Endodermal cell (in vitro differentiated cells): Measurements from ENCODE around the gene NUBP1. TPM values are rescaled to one million over a fixed set of nuclear protein-coding genes. Genes with fewer than 3 reads are reported as not detected.
A peak's percentile ranks its signal among the peaks of the same experiment; 100 is the strongest.

Experiments used
- DNase-seq: peaks from one replicate; pipeline ENCODE4 v3.0.0-alpha.2; 2017
- H3K27ac ChIP-seq: 2 replicates; pipeline ENCODE4 v1.5.1; 2013; ENCODE audit warnings: mild to moderate bottlenecking, low read depth, low read length, moderate library complexity
- H3K27me3 ChIP-seq: 2 replicates; pipeline ENCODE4 v1.6.1; 2013; ENCODE audit warnings: mild to moderate bottlenecking, low read length, moderate library complexity; ENCODE audit not compliant: insufficient read depth, control insufficient read depth, poor library complexity, severe bottlenecking
- H3K36me3 ChIP-seq: 2 replicates; pipeline ENCODE4 v1.7.0; 2013; ENCODE audit warnings: mild to moderate bottlenecking, low read length, moderate library complexity; ENCODE audit not compliant: control insufficient read depth, insufficient read depth
- H3K4me1 ChIP-seq: one replicate; pipeline ENCODE4 v1.7.0; 2013; ENCODE audit warnings: low read length; ENCODE audit not compliant: control insufficient read depth, insufficient read depth
- H3K4me3 ChIP-seq: 2 replicates; pipeline ENCODE4 v1.5.1; 2013; ENCODE audit warnings: mild to moderate bottlenecking, low read length, moderate library complexity
- H3K9ac ChIP-seq: 2 replicates; pipeline ENCODE4 v1.6.1; 2013; ENCODE audit warnings: mild to moderate bottlenecking, low read length, moderate library complexity; ENCODE audit not compliant: poor library complexity, severe bottlenecking; ENCODE audit errors: extremely low read depth
- H3K9me3 ChIP-seq: 2 replicates; pipeline ENCODE4 v1.6.1; 2013; ENCODE audit warnings: mild to moderate bottlenecking, low read length, moderate library complexity; ENCODE audit not compliant: control insufficient read depth
- H3K27ac Mint-ChIP-seq: 2 replicates; pipeline ENCODE4 v1.8.0; 2020; ENCODE audit warnings: mixed read lengths
- H3K27me3 Mint-ChIP-seq: 2 replicates; pipeline ENCODE4 v1.8.0; 2021; ENCODE audit warnings: mild to moderate bottlenecking, mixed read lengths; ENCODE audit not compliant: insufficient read depth
- H3K36me3 Mint-ChIP-seq: 2 replicates; pipeline ENCODE4 v1.8.0; 2020; ENCODE audit warnings: low read depth, mixed read lengths
- H3K4me1 Mint-ChIP-seq: 2 replicates; pipeline ENCODE4 v1.8.0; 2020; ENCODE audit warnings: mixed read lengths
- H3K4me3 Mint-ChIP-seq: 2 replicates; pipeline ENCODE4 v1.8.0; 2020; ENCODE audit warnings: mild to moderate bottlenecking, moderate library complexity, mixed read lengths
- H3K9me3 Mint-ChIP-seq: 2 replicates; pipeline ENCODE4 v1.8.0; 2020; ENCODE audit warnings: mild to moderate bottlenecking, mixed read lengths
- WGBS, 2 experiments: methylation state at CpG; one replicate each; pipeline versions ENCODE4 v1.1.5 to v1.1.7; 2013; ENCODE audit warnings: missing lambda C conversion rate in 2 of 2, mixed read lengths in 1 of 2; ENCODE audit not compliant: insufficient coverage in 1 of 2, insufficient read length in 1 of 2; 5-methylcytosine and 5-hydroxymethylcytosine counted together
- total RNA-seq, 2 donors: library from RNA; stranded (reverse); fragmentation: NEBNext Ultra II Directional in 1 of 2; extraction: Animal tissue kit (Norgen Biotek cat#: 25700) in 1 of 2; gene quantifications; 2 replicates in 1 of 2; 3 replicates in 1 of 2; pipeline ENCODE4 v1.2.1, GENCODE V29; 2021
- TF ChIP-seq, protein P1 (sequence below): fragments of 200-600 bp; sonication (generic); conservative IDR thresholded peaks from 2 replicates; pipeline ENCODE4 v1.5.0; 2021; ENCODE audit warnings: antibody characterized with exemption, mild to moderate bottlenecking

The NUBP1 gene
- total RNA-seq, 2 donors from 2014 or later = 22.4 to 26.3 TPM

DNA sequence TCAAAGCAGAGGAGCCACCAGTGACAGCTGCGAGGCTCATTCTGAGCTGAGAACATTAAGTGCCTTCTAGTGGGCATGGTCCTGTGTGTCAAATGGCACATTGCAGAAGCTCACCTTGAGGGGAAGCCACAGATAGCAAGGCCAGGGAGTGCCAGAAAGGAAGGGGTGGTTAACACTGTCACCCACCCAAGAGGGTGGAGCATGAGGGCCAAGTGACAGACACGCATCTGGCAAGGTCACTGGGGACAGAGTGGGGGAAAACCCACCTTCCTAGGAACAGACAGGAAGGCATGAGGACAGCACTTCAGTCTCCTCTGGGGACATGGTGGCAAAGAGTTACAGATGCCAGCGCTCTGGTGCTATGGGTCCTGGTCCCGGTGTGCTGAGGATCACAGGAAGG is 22.1 kb downstream of the NUBP1 start:
- no peak for DNase-seq
- no peaks in the 10 kb centered on the region for H3K4me1 Mint-ChIP-seq
- H3K27me3 Mint-ChIP-seq = no peaks in the 10 kb centered on the region
- TF ChIP-seq, protein P1, sequence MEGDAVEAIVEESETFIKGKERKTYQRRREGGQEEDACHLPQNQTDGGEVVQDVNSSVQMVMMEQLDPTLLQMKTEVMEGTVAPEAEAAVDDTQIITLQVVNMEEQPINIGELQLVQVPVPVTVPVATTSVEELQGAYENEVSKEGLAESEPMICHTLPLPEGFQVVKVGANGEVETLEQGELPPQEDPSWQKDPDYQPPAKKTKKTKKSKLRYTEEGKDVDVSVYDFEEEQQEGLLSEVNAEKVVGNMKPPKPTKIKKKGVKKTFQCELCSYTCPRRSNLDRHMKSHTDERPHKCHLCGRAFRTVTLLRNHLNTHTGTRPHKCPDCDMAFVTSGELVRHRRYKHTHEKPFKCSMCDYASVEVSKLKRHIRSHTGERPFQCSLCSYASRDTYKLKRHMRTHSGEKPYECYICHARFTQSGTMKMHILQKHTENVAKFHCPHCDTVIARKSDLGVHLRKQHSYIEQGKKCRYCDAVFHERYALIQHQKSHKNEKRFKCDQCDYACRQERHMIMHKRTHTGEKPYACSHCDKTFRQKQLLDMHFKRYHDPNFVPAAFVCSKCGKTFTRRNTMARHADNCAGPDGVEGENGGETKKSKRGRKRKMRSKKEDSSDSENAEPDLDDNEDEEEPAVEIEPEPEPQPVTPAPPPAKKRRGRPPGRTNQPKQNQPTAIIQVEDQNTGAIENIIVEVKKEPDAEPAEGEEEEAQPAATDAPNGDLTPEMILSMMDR = no peak
- no peak overlapping the region for H3K9ac ChIP-seq
- no peaks in the 10 kb centered on the region for H3K9me3 Mint-ChIP-seq
- H3K4me3 Mint-ChIP-seq = no peak overlapping the region
- H3K4me1 ChIP-seq = no peaks in the 10 kb centered on the region
- 93 to 100% methylated on average over 4 of the region's 4 CpGs for WGBS, 2 experiments
- H3K36me3 Mint-ChIP-seq = peaks cover 44% of the 10 kb centered on the region
- no peak overlapping the region for H3K27ac ChIP-seq
- no peak overlapping the region for H3K4me3 ChIP-seq
- peak overlapping the region; percentile 8 for H3K27ac Mint-ChIP-seq
- no peaks in the 10 kb centered on the region for H3K9me3 ChIP-seq
- H3K27me3 ChIP-seq = no peaks in the 10 kb centered on the region
- peaks cover 16% of the 10 kb centered on the region for H3K36me3 ChIP-seq

DNA sequence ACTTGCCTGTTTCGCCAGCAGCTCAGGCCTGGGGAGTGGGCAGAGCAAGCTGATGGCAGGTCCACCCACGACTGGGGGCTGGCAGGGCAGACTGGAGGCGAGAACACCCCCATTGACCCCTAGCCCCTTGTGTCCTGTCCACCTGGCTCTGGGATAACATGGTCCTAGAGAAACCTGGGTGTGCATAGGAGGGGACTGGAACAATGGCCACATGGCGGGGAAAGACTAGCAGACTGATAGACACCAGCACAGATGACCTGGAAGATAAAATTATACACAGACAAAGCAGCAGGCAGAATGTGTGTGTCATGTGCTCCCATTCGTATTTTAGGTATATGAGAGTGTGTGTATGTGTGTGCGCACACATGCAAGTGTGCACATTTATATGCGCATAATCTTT is 23.5 kb downstream of the NUBP1 start:
- Histone ChIP-seq H3K27me3 (no peaks in the 10 kb centered on the region), H3K9me3 (no peaks in the 10 kb centered on the region), H3K9ac (no peak overlapping the region), H3K27ac (no peak overlapping the region), H3K4me3 (no peak overlapping the region), H3K36me3 (peaks cover 16% of the 10 kb centered on the region), H3K4me1 (no peaks in the 10 kb centered on the region)
- Mint-ChIP-seq H3K27ac (no peak overlapping the region), H3K4me3 (no peak overlapping the region), H3K27me3 (no peaks in the 10 kb centered on the region), H3K4me1 (no peaks in the 10 kb centered on the region), H3K36me3 (peaks cover 36% of the 10 kb centered on the region), H3K9me3 (no peaks in the 10 kb centered on the region)
- 87 to 91% methylated on average over 6 to 7 of the region's 7 CpGs for WGBS, 2 experiments
- DNase-seq = no peak
- TF ChIP-seq, protein P1 = no peak

DNA sequence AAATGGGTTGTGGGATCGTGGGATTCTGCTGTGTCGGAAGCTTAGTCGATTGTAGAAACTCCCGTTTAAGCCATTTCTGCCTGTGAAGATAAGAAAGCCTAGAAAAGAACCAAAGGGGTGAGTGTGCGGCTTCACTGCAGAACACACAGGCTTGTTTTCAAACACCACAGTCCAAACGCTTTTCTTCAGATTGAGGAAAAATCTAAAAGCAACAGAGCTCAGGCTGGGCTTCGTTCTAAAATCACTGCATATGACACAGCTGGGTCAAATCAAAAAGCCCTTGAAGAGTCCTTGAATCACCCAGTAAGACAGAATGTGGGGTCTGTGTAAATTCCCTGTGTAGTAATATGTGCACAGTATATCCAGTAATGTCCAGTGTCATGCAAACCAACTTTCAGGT is 25.7 kb downstream of the NUBP1 start:
- Histone ChIP-seq H3K9me3 (no peaks in the 10 kb centered on the region), H3K36me3 (no peaks in the 10 kb centered on the region), H3K9ac (no peak overlapping the region), H3K4me3 (no peak overlapping the region), H3K27me3 (no peaks in the 10 kb centered on the region), H3K4me1 (no peaks in the 10 kb centered on the region), H3K27ac (no peak overlapping the region)
- TF ChIP-seq, protein P1 = no peak
- Mint-ChIP-seq H3K9me3 (no peaks in the 10 kb centered on the region), H3K4me3 (no peak overlapping the region), H3K4me1 (peaks cover 4% of the 10 kb centered on the region), H3K36me3 (peaks cover 16% of the 10 kb centered on the region), H3K27me3 (no peaks in the 10 kb centered on the region), H3K27ac (no peak overlapping the region)
- DNase-seq = no peak
- WGBS, 2 experiments = 89% methylated on average over 7 of the region's 7 CpGs
